HG02798 (cell line): ENCODE measurements around the gene NEUROG1.
A peak's percentile ranks its signal among the peaks of the same experiment; 100 is the strongest.

Source experiments
- ATAC-seq: cut with Tn5 transposase; IDR thresholded peaks from one replicate; pipeline ENCODE4 v1.9.1; 2021; ENCODE audit warnings: mild to moderate bottlenecking; ENCODE audit not compliant: unreplicated experiment, poor library complexity

The NEUROG1 gene

GRCh38 chr5:135535820-135536801 is at the start of gene NEUROG1:
TSS of gene NEUROG1 (minus strand) at chr5:135535964. CDS start at chr5:135535690, 274 bp downstream.
- no peak for ATAC-seq

DNA sequence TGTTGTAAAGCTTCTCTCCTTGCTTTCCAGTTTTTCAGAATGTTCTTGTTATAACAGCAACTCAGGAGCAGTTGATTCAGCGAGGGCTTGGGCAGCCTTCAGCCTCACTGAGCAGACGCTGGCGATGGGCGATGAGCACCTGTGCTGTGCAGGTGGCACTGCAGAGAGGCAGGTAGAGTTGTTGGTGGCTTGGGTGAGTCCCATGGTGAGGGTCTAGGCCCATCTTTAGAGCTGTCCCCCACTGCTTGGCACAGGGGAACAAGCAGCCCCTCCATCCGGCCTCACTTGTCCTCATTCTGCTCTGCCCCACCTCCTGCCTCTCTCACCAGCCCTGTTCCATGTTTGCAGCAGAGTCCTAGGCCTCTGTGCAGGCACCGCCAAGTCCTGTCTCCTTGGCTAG is 49.2 kb upstream of the NEUROG1 start:
- ATAC-seq: no peak

GRCh38 chr5:135584276-135584675 is 48.5 kb upstream of the NEUROG1 start:
- ATAC-seq: no peak

- ATAC-seq: no peak
Observed at GRCh38 chr5:135582099-135582781, 46.5 kb upstream of the NEUROG1 start.

DNA sequence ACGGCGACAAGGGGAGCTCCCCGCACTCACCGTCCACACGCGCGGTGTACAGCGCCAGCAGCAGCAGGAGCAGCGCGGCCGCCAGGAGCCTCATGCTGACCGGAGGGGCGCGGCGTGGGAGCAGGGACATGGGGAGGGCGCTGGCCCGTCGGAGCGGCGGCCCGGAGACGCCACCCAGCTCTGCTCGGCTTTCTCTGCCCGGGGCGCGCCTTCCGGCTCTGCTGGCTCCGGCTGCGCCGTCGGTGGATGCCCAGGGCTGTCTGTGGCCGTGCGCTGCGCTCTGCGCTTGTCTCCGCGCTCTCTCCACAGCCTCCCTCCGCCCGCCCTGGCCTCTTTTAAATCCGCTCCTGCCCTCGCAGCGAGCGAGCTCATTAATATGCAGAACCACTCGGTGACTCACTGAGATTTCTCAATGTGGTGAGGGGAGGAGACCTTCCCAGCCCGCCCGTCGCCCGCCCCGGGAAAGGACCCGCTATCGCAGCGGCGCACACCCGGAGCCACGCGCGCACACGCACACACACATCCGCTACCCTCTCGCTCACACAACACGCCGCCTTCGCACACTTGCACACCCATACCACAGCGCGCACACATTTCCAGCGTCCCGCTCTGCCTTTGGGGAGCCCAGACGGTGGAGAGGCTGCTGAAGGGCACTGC is 43.0 kb upstream of the NEUROG1 start, which contains the start of gene CXCL14:
Gene CXCL14, minus strand, starts transcription at position 307 of the 657 bp plus-strand sequence. Its CDS starts 213 bp downstream, at position 94.
- ATAC-seq: no peak

DNA sequence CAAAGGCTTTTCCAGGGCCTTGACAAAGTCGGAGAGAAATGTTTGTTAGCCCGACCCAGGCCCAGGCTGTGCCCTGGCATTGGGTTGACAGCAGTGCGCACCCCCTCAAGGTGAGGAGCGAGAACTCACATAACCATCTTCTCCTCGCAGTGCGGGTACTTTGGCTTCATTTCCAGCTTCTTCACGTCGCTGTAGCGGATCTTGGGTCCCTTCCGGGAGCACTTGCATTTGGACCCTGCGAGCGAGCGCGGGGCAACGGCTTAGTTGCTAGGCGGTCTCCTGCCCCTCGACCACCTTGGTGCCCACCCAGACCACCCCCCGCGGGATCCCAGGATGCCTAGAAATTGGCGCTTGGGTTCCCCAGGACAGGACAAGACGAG is 42.5 kb upstream of the NEUROG1 start:
- no peak for ATAC-seq

GRCh38 chr5:135577421-135577820 is 41.7 kb upstream of the NEUROG1 start:
- no peak for ATAC-seq

- ATAC-seq: no peak
Observed at GRCh38 chr5:135576075-135576599, 40.4 kb upstream of the NEUROG1 start.

- no peak for ATAC-seq
Observed at GRCh38 chr5:135574493-135574892, 38.7 kb upstream of the NEUROG1 start.

DNA sequence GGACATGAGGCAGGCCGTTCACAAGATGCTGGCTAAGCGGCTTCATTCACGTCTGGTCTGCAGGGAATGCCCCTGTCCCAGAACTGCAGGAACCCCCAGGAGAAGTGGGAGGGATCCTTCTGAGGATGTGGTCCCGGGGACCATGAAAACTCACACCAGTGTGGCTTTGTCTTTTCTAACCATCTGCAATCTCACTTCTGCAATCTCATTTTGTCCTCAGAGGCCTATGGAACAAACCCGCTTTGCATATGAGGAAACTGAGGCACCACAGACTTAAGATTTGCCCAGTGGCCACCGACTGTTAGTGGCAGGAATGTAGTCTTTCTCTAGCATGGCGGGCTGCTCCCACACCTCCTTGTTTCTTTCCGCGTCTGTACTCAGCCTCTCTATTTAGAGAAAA is 36.1 kb upstream of the NEUROG1 start:
- ATAC-seq: no peak

- ATAC-seq: no peak
Observed at GRCh38 chr5:135571066-135571609, 35.4 kb upstream of the NEUROG1 start.

GRCh38 chr5:135570453-135570764 is 34.6 kb upstream of the NEUROG1 start:
- no peak for ATAC-seq

DNA sequence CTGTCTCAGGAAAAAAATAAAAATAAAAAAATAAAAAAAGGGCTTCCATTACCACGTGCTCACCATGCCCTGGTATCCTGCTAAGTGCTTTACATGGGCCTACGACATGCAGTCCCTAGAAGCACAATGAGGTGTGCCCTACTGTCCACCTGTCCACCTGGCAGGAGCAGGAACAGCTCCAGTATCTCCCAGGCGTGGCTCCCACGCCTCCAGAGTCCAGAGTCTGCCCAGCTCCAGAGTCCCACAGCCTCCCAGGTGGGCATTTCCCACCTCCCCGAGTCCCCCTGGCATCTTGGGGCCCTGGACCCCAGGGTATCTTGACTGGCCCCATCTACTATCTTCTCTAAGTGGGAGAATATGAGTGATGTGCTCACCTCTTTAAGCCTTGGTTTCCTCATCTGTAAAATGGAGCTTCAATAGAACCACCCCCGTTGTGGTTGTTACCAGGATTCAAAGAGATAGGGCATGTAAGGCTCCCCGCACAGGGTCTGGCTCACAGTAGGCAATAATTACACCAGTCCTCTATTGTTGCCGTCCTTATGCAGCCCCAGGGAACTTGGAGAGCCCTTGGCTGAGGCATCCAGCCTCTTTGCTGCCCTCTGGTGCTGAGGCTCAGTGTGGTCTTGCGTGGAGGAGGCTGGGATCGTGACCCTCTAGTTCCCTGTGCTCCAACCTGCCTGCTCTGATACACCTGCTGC is 34.1 kb upstream of the NEUROG1 start:
- ATAC-seq: peak; percentile 35

- ATAC-seq: no peak
Observed at GRCh38 chr5:135568923-135569360, 33.2 kb upstream of the NEUROG1 start.

DNA sequence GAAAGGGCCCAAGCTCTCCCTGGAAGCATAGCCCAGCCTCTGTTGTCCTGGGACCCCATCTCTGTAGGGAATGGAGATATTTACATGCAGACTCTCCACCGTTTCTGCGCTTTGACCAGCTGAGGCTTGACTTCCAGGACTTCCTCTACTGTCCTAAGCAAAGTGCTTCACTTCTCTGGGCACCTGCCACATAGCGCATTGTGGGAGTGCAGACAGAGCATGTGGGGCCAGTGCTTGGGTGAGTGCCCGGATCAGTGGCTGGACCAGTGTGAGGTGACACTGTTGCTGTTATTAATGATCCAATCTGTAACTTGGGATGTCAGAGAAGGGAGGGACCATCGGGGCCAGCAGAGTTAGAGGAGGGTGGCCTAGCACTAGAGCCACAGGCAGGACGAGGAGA is 32.5 kb upstream of the NEUROG1 start:
- ATAC-seq: no peak

DNA sequence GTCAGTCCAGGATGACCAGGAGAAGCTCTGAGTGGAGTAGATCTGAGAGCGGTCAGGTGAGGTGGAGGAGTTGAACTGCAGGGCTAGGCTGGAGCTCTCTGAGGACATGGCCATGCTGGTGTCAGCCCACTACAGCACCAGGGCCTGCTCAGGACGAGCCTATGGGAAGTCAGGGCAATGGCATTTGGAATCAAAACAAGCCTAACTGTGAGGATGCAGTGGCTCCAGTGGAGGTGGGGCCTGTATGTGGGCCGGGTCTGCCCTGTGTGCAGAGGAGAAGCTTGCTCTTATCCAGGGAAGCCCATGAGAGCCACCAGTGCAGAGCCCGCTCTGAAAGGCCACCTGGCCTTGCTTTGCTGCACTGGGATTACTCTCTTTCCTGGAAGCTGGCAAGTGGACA is 31.9 kb upstream of the NEUROG1 start:
- ATAC-seq: no peak

DNA sequence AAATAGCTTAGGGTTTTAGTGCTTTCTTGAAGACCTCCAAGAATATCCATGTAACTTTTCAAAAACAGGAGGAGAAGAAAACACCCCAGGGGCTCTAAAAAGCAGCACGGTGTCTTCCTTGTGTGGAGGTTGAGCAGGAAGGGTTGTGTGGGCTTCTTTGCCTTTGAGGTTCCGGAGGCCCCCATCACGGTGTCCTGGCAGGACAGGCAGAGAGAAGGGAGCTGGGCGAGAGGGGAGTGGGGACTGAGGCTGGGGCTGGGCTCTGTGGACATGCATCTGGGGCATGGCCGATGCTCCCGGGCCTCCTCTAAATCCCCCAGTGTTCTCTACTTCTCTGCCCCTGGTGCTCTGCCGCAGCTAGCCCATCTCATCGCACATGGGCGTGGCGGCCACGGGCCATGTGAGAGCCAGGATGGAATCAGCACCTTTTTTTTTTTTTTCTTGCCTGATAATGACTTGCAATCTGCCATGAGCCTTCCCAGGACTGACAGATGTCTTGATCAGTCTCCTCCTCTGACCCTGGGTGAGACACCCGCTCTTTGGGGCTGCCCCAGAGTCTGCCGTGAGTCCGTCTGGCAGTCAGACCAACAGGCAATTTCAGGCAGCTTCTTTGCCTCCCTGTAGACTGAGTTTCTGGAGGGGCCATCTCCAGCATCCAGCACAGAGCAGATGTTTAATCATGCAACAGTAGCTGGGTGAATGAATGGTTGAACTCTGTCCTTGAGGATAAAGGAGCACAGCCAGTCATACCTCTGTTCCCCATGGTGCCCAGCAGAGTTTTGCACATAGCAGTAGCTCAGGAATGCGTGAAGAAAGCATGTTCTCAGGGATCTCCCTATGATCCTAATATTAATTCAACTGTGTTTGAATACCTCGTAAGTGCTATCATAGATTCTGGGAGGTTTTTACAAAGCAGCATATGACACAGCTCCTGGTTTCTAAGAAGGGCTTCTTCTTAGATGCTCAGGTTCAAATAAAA is 30.9 kb upstream of the NEUROG1 start:
- no peak for ATAC-seq

DNA sequence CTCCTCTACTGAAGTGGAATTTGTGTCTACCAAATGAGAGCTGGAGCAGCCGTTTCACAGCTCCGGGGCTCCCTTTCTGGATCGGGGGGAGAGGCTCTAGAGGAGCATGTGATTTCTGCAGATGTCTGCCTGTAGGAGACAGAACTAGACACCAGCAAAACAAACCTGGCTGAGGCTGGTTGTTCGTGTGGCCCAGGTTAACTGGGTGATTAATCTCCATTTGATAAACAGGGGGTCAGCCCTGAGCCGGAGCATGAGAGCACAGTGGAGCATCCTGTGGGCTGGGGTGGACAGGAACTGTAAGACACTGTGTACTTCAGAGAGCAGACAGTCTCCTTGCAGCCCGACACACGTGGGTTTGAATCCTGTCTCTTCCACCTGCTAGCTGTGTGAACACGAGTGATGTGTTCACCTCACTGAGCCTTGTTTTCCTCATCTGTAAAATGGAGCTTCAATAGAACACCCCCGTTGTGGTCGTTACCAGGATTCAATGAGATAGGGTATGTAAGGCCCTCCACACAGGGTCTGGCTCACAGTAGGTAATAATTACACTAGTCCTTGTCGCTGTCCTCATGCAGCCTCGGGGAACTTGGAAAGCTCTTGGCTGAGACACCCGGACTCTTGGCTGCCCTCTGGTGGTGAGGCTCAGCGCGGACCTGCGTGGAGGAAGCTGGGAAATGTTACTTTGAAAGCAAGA is 30.1 kb upstream of the NEUROG1 start:
- ATAC-seq: peak; percentile 64
